Renal cortex interstitium (tissue), 11 donors: Measurements from ENCODE around the gene AARS2. TPM values are rescaled to one million over a fixed set of nuclear protein-coding genes. Genes with fewer than 3 reads are reported as not detected.

ENCODE experiments used
- DNase-seq, 11 donors: peaks; one replicate each; pipeline ENCODE4 v3.0.0-alpha.2; 2013; ENCODE audit warnings: low read depth in 9 of 11, low spot score in 4 of 11; ENCODE audit errors: extremely low read depth in 1 of 11
- polyA plus RNA-seq, 3 donors: library from polyadenylated mRNA; unstranded; fragments of 120-200 nt; gene quantifications; one replicate each; pipeline ENCODE4 v1.2.1, GENCODE V29; 2013; ENCODE audit not compliant: insufficient read length in 3 of 3

The AARS2 gene
- polyA plus RNA-seq, 3 donors, result 13.1 to 19.7 (median 19.2) TPM

DNA sequence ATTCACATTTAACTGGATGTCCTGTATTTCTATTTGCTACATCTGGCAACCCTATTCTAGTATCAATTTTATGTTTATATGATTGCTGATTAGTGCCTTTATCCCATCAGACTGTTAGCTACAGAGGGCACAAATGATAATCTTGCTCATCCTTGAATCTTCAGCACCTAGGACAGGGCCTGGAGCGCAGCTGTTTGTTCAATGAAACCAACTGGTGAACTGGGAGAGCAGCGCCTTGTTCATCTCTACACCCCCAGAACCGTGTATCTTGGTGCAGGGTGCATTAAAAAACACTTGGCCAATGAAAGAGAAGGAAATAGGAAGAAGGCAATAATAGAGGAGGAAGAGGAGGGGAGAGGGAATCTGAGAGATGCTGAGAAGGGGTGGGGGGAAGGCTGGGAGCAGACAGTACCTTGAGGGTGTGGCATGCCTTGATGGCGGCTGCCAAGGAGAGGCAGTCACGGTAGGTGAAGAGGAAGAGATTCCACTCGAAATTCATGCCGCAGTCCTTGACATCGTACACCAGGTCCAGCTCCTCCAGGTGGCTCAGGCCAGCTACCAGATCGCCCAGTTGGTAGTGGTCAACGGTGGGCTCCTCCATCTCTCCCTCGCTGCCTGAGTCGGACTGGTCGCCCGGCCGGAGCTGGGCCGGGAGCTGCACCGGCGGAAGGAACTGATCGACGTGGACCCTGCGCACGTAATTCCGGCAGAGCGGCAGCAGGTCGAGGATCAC, 27.4 kb downstream of the AARS2 start:
- DNase-seq, result no peak

DNA sequence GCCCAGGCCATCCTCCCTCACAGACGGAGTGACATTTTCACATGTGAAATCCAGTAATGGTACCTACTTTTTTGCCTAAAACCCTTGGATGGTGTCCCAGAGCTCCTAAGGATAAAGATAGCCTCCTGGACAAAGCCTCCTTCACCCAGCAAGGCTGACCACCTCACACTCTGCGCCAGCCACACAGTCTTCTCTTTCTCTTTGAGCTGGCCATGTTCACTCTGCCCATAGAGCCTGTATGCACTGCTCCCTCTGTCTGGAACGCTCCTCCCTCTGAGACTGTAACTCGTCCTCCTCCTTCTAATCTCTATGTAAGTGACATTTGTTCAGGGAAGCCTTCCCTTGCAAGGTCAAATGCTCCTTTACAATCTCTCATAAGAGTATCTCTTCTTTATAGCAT, 28.3 kb downstream of the AARS2 start:
- DNase-seq, result no peak

DNA sequence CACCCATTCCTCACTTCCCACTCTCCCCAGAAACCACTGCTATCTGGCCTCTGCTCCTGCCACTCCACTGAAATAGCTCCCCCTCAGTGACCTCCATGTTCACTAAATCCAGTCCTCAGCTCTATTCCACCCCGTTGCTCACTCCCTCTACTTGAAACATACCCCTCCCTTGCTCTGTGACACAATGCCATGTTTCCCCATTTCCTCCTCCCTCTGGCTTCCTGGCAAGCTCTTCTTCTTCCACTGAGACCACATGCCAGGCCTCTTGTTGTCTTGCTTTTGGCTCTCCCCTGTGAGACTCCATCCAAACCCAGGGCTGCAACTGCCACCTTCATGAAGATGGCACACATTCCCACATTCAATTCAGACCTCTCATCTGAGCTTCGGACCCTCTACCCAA, 29.0 kb downstream of the AARS2 start:
- DNase-seq, result no peak

DNA sequence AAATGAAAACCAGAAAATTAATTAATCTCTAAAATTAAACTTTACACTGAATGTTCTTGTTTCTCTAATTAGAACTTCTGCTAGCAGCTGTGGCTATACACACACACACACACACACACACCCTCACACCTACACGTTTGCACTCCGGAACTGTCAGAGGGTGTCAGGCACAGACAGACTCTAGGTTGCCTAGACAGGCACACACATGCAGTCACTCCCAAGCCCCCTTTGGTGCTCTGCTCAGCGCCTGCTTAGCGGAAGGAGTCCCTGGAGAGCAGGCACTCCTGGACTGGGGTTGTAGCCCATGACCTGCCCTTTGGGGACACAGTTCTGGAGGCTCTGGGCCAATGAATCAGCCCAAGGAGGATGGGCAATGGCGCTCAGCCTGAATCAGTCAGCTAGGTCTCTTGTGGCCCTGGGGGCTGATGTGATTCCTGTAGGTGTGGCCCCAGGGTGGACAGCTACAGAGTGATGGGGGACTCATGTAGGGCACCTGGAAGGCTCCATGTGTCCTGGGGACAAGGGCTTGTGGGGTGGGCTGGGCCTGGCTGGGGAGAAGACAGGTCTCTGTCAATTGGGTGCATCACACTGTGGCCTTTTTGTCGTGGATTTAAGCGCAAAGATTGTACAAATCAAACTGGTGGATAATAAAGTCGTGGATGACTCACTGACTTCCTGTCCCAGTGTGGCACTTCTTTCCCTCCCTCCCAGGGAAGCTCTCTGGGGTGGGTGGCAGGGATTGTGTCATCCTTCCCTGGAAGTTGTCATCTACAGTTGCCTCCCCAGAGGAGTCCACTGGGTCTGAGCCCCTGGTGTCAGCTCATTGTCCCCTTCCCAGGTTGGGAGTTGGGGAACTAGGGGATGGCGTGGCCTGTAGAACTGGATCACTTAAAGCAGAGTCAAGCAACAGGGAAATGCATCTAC, 34.1 kb downstream of the AARS2 start:
- DNase-seq, result no peak

DNA sequence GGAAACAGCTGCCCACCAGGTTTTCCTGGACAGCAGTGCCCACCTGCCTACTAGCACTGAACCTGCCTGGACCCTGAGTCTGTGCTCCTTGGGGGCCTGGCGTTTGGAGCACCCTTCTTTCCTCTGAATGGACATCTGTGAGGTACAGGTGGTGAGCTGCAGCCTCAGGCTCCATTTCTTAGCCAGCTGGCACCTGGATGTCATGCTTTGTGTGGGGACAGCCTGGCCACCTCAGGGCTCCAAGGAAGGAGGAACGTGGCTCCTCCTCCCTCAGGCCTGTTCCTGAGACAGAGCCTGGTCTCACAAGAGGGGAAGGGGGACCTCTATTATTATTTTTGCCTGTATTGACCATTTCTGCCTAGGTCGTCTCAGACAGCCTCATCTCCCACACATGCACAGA, 34.8 kb downstream of the AARS2 start:
- DNase-seq, result no peak

DNA sequence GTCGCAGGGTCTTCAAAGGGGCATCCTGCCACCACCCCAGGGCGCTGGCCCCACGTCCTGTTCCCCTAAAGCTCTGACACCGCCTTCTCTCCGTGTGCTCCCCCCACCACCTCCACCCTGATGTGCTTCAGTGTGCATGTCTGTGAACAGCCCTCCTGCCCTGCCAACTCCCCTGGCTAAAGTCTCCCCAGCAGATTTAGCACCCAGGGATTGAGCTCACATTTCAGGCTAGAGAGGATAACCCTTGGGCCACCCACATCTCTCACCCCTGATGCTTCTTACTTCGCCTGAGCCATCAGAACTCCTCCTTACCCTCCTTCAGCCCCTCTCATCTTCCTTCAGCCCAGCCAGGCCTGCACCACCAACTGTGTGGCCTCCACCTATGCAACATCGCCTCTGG, 35.4 kb downstream of the AARS2 start:
- DNase-seq, result no peak

DNA sequence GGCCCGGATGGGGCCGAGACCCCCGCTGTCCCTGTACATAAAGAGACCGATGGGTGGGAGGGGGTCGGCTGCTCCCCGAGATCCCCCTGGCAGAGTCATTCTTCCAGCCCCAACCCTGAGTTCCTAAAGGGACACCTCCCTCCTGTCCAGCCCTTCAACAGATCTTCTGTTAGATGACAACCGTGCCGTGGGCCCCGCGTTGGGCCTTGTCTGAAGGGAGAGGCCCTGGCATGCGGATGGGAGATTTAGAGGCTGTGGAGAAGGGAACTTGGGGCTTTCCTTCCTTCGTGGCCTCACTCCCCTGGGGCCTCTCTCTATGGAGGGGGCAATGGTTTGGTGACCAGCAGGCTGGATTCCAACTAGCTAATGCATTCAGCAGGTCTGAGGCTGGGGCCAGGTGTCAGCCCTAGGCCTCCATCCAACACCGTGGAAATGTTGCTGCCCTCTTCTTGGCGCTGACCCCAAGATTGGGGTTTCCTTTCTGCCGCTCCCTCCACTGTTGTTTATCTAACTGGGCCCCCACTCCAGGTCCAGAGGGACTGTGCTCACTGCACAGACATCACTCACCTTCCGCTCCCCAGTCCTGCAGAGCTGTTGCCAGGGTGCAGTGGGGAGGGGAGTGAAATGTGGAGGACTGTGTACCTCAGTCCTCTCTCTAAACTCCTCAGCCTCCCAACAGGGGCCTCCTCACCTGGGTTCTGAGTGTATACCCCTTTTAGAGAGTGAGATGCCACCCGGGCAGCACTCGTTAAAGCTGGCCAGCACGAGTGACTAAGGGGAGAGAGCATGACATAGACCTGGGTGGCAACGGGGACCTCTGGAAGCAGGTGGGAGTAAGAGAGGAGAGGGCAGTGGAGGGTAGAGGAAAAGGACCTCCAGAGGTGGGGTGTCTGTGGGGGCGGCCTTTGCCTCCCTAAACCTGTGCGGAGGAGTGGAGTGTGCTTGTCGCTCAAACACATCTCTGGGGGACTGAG, 36.2 kb downstream of the AARS2 start:
- no peak for DNase-seq

DNA sequence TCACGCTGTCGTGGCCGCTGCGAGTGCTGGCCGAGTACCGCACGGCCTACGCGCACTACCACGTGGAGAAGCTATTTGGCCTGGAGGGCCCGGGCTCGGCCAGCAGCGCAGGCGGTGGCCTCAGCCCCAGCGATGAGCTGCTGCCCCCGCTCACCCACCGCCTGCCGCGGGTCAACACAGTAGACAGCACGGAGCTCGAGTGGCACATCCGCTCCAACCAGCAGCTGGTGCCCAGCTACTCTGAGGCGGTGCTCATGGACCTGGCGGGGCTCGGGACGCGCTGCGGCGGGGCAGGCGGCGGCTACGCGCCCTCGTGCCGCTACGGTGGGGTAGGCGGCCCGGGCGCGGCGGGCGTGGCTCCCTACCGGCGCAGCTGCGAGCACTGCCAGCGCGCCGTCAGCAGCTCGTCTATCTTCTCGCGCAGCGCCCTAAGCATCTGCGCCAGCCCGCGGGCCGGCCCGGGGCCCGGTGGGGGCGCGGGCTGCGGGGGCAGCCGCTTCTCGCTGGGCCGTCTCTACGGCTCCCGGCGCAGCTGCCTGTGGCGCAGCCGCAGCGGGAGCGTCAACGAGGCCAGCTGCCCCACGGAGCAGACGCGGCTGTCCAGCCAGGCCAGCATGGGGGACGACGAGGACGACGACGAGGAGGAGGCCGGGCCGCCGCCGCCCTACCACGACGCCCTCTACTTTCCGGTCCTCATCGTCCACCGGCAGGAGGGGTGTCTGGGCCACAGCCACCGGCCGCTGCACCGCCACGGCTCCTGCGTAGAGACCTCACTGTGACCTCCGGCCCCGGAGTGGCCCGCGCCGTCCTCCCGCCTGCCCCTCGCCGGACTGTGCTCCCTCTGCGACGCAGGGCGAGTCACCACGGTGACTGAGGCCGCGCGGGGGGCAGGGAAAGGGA, 37.1 kb downstream of the AARS2 start:
- DNase-seq, result no peak

DNA sequence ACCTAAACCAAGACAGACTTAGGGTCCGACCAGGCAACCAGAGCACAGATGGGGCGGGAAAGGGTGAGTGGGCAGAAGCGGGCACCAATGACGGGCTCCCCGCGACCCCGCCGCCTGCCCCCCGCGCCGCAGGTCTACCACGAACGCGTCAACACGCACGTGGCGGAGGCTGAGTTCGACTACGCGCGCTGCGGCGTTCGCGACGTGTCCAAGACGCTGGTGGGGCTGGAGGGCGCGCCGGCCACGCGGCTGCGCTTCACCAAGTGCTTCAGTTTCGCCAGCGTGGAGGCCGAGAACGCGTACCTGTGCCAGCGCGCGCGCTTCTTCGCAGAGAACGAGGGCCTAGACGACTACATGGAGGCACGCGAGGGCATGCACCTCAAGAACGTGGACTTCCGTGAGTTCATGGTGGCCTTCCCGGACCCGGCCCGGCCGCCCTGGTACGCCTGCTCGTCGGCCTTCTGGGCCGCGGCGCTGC, 37.8 kb downstream of the AARS2 start:
- DNase-seq, result no peak

DNA sequence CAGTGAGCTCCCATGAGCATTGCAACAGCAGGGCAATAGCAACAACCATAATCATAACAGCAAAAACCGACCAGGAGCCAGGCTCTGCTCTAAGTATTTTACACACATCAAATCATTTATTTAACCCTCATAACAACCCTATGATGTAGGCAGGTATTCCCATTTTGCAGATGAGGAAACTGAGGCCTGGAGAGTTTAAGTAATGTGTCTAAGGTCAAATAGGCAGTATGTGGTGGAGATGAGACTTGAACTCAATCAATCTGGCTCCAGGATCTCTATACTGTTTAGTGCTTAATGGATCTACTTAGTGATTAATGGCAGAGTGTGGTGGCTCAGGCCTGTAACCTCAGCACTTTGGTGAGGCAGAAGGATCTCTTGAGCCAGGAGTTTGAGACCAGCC, 39.5 kb downstream of the AARS2 start:
- DNase-seq, result no peak

DNA sequence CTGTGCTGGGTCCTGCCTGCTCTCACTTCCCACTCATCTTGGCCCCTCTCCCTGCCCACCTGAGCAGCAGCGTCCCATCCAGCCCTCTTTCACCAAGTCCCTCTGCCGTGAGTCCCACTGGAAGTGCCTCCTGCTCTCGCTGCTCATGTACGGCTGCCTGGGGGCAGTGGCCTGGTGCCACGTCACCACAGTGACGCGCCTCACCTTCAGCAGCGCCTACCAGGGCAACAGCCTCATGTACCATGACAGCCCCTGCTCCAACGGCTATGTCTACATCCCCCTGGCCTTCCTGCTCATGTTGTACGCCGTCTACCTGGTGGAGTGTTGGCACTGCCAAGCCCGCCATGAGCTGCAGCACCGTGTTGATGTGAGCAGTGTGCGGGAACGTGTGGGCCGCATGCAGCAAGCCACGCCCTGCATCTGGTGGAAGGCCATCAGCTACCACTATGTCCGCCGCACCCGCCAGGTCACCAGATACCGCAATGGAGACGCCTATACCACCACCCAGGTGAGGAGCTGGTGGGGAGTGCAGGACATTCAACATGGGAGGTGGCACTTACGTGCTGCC, 40.1 kb downstream of the AARS2 start:
- no peak for DNase-seq

DNA sequence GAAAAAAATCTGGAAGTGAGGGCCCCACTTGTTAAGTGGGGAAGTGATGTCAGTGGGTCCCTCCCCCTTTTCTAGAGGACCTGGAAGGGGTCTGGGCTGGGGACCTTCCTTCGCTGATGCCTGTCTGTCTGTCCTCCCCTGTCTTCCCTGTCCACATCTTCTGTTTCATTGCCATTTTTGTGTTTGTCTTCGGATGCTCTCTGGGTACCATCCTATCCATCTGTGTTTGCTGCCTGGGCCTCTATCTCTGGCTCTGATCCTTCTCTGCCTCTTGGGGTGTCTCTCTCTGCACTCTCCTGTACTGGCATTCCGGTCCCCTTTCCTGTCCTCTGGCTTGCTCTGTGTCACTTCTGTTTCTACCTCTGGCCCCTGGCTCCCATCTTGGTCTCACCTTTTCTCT, 40.6 kb downstream of the AARS2 start:
- DNase-seq, result no peak

DNA sequence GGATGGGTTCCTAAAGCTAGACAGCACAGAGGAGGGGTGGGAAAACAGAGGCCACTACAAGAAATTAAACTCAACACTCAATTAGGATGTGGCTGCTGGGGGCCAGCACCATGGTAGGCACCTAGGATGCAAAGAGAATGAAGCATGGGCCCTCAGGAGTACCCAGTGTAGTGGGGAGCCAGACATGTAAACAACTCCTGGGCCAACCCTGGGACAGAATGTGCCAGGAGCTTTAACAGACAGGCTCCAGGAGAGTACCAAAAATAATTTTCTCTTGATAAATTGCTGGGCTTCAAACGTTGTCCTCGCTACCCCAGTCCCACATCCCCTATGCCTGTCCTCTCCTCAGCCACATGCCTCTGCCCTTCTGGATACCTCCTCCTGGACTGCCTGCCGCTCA, 41.2 kb downstream of the AARS2 start:
- no peak for DNase-seq

DNA sequence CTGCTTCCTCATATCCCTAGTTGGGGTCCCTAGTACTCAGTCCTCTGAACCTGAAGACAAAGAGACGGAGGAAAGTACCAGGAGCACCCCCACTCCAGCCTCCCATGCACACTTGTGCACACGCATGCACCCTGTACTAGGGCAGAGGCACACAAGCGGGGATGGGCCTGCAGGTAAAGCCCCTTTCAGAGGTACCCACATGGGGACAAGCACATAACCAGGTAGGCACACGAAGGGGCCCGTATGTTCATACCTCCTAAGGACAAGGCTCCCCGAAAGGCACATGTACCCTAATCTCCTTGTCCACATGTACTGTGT, 41.8 kb downstream of the AARS2 start:
- no peak for DNase-seq

DNA sequence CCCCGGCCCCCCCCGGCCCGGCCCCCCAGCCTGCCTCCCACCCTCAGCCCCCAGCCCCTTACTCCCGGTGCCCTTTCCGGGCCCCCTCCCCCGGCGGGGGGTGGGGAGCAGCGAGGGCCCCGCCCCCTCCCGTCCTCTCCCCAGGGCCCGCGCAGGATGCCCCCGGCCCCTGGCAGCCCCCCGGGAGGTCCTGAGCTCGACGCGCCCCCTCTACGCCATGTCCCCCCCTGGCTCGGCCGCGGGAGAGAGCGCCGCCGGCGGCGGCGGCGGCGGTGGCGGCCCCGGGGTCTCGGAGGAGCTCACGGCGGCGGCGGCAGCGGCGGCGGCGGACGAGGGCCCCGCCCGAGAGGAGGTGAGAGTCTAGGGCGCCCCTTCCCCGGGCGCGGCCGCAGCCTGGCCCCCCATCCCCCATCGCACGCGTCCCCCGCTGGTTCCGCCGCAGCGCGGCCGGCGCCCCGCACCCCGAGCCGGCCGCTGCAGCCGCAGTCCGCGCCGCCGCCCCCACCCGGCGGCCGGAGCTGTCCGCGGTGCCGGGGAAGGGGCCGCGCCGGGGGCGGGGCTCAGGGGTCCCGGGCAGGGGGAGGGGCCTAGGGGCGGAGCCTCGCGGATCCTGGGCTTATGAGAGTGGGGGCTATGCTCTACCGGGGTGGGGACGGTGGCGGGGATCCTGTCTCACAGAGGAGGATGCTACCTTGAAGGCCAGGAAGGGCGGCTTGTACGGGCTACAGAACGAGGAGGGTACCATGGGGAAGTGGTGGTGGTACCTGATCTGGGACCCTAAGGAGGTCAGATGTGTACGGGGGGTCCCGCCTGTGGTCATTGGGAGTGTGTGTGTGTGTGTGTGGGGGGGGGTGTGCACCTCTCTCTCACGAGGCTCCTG, 42.4 kb downstream of the AARS2 start:
- DNase-seq, result no peak

DNA sequence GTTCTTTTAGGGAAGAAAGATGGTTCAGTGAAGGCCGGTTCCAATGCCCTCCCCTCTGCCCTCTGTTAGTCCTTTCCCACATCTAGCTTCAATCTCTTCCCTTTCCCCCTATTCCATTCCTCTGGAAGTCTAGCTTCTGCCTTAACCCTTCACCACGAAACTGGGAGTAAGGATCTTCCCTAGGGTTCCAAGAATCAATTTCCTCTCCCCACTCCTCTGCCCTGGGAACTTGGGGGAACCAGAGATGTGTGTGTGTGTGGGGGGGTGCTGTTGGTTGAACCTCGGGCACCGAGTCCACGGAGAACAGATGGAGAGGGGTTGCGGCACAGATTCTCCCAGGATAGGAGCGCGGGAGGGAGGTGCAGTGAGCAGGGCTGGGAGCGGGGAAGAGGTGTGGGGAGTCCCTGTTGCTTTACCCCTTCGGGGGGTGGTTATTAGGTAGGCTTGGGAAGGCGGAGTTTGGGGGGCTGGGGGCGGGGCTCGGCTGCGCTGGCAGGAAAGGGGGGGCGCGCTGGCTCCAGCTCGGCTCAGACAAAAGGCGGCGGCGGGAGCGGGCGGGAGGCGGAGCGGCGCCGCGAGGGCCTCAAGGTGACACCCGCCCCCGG, 43.1 kb downstream of the AARS2 start, which contains the start of gene TMEM151B:
Gene TMEM151B, plus strand, starts transcription at position 530 of the 605 bp plus-strand sequence. CDS start 293 bp downstream, outside the sequence.
- DNase-seq, result no peak
